HG03571 (cell line): Measurements from ENCODE around the gene RAPGEF4.

Source experiments
- ATAC-seq: cut with Tn5 transposase; IDR thresholded peaks from one replicate; pipeline ENCODE4 v1.9.1; 2021; ENCODE audit not compliant: unreplicated experiment

The RAPGEF4 gene

GRCh38 chr2:172856606-172857005, 121.0 kb downstream of the RAPGEF4 start:
- no peak for ATAC-seq

GRCh38 chr2:172858473-172858745, 122.8 kb downstream of the RAPGEF4 start:
- ATAC-seq = no peak

GRCh38 chr2:172859581-172860335, 124.1 kb downstream of the RAPGEF4 start:
- ATAC-seq = no peak

GRCh38 chr2:172860336-172860707, 124.7 kb downstream of the RAPGEF4 start:
- ATAC-seq = no peak

- ATAC-seq = no peak
These were observed 125.5 kb downstream of the RAPGEF4 start for GRCh38 chr2:172861098-172861497.

- ATAC-seq = no peak
These were observed 126.2 kb downstream of the RAPGEF4 start for GRCh38 chr2:172861656-172862476.

- no peak for ATAC-seq
These were observed 127.7 kb downstream of the RAPGEF4 start for GRCh38 chr2:172863341-172863740.

- no peak for ATAC-seq
These were observed 128.5 kb downstream of the RAPGEF4 start for GRCh38 chr2:172864182-172864581.

- no peak for ATAC-seq
These were observed 129.8 kb downstream of the RAPGEF4 start for GRCh38 chr2:172865422-172865821.

GRCh38 chr2:172869861-172870260, 134.2 kb downstream of the RAPGEF4 start:
- ATAC-seq = no peak

GRCh38 chr2:172870396-172870795, 134.8 kb downstream of the RAPGEF4 start:
- ATAC-seq = no peak

GRCh38 chr2:172877826-172878225, 142.2 kb downstream of the RAPGEF4 start:
- ATAC-seq = no peak

GRCh38 chr2:172878260-172878659, 142.6 kb downstream of the RAPGEF4 start:
- no peak for ATAC-seq

GRCh38 chr2:172884336-172884735, 148.7 kb downstream of the RAPGEF4 start:
- no peak for ATAC-seq

- no peak for ATAC-seq
These were observed 150.4 kb downstream of the RAPGEF4 start for GRCh38 chr2:172885996-172886395.

- no peak for ATAC-seq
These were observed 151.6 kb downstream of the RAPGEF4 start for GRCh38 chr2:172887280-172887679.

GRCh38 chr2:172888714-172889669, 153.3 kb downstream of the RAPGEF4 start:
- no peak for ATAC-seq

- no peak for ATAC-seq
These were observed 154.3 kb downstream of the RAPGEF4 start for GRCh38 chr2:172889768-172890430.

- no peak for ATAC-seq
These were observed 157.5 kb downstream of the RAPGEF4 start for GRCh38 chr2:172893111-172893510.

- no peak for ATAC-seq
These were observed 158.0 kb downstream of the RAPGEF4 start for GRCh38 chr2:172893671-172894070.
